NK-92 (cell line): ENCODE data around the gene CCDC43.
"Not testable (repeated sequence)": the region's sequence is repeated elsewhere in the genome, so short reads cannot be mapped to it uniquely, and the experiment has no call there.

Experiments used
- DNase-seq: peaks from one replicate; lab custom pipeline; 2025; ENCODE audit not compliant: unreplicated experiment; lab: John Stamatoyannopoulos, UW

Gene CCDC43

GRCh38 chr17:44672479-44673093 is 17.0 kb downstream of the CCDC43 start:
- no peak for DNase-seq

GRCh38 chr17:44666006-44666405 is 23.6 kb downstream of the CCDC43 start:
- no peak for DNase-seq

- DNase-seq: no peak
Measured at GRCh38 chr17:44664867-44665266, 24.7 kb downstream of the CCDC43 start.

- DNase-seq: no peak
Measured at GRCh38 chr17:44663095-44663494, 26.5 kb downstream of the CCDC43 start.

- no peak for DNase-seq
Measured at GRCh38 chr17:44661835-44662234, 27.7 kb downstream of the CCDC43 start.

GRCh38 chr17:44655983-44656710 is 33.4 kb downstream of the CCDC43 start, which contains the start of gene MEIOC:
MEIOC (plus strand) TSS chr17:44656468; CDS start chr17:44656614, 146 bp downstream.
- DNase-seq: no peak

GRCh38 chr17:44653954-44654353 is 35.6 kb downstream of the CCDC43 start:
- DNase-seq: no peak

GRCh38 chr17:44653384-44653783 is 36.2 kb downstream of the CCDC43 start:
- DNase-seq: no peak

GRCh38 chr17:44652727-44653126 is 36.8 kb downstream of the CCDC43 start:
- DNase-seq: no peak

- no peak for DNase-seq
Measured at GRCh38 chr17:44651228-44651627, 38.3 kb downstream of the CCDC43 start.

- no peak for DNase-seq
Measured at GRCh38 chr17:44648963-44649362, 40.6 kb downstream of the CCDC43 start.

GRCh38 chr17:44647736-44648135 is 41.8 kb downstream of the CCDC43 start:
- DNase-seq: no peak

- DNase-seq: no peak
Measured at GRCh38 chr17:44646280-44646679, 43.3 kb downstream of the CCDC43 start.

GRCh38 chr17:44645341-44645740 is 44.2 kb downstream of the CCDC43 start:
- no peak for DNase-seq

- DNase-seq: no peak
Measured at GRCh38 chr17:44642834-44643233, 46.7 kb downstream of the CCDC43 start.

GRCh38 chr17:44637066-44637465 is 52.5 kb downstream of the CCDC43 start:
- no peak for DNase-seq

- no peak for DNase-seq
Measured at GRCh38 chr17:44636562-44636961, 53.0 kb downstream of the CCDC43 start.

- DNase-seq: not testable (repeated sequence)
Measured at GRCh38 chr17:44634401-44634800, 55.2 kb downstream of the CCDC43 start.

- DNase-seq: no peak
Measured at GRCh38 chr17:44633998-44634397, 55.6 kb downstream of the CCDC43 start.

GRCh38 chr17:44630703-44631102 is 58.9 kb downstream of the CCDC43 start:
- no peak for DNase-seq

GRCh38 chr17:44629314-44629713 is 60.3 kb downstream of the CCDC43 start:
- no peak for DNase-seq
